GM12865 (cell line): Measurements from ENCODE around the gene ZNF497.

Experiments
- DNase-seq: peaks from one replicate; pipeline ENCODE4 v3.0.0; 2010; ENCODE audit warnings: low read depth
- H3K4me3 ChIP-seq: 2 replicates; pipeline ENCODE4 v1.5.1; 2011; ENCODE audit warnings: mild to moderate bottlenecking, low read depth, low read length, control low read depth
- CTCF ChIP-seq: IDR thresholded peaks from 2 replicates; pipeline ENCODE4 v1.5.1; 2011; ENCODE audit warnings: low read length, control low read depth, low read depth, inconsistent platforms; ENCODE audit not compliant: insufficient read depth; ENCODE audit errors: missing control alignments

ZNF497 gene

DNA sequence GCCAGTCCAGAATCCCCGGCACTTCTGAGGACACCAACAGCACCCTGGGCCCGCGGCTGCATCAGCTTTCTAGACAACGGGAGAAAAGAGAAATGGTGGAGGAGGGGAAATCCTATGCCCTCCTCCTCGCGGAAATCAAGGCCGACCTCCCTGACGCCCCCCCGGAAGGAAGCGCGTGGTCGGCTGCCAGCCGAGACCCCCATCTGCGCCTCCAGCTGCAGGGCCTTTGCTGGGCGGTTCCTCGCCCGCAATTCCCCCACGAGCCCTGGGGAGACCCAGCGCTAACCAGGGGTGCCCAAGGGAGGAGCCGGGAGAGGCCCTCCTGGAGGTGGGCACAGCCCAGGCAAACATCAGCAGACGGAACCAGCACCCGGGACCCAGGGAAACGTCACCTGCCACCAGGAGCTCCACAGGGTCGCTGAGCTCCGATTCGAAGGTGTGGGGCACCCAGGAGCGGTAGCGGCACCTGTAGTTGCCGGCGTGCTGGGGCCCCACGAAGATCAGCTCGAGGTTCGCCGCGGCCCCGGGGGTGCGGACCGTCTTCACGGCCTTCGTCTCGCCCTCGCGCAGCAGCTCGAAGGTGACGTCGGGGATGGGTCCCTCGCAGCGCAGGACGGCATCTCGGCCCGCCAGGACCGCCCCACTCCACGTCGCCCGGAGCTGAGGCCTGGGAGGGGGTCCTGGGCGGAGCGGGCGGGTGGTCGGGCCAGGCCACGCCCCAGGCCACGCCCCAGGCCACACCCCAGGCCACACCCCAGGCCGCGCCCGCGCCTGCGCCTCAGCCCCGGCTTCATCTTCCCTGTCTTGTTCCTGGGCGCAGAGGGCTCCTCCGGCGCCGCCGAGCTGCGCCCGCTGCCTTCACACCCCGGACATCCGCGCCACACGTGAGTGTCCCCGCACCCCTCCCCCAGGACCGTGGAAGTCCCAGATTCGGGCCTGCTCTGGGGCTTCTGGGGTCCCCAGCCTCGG lies 15.3 kb downstream of the ZNF497 start:
- TF ChIP-seq CTCF: no peak
- peak; percentile 90 for DNase-seq
- peak overlapping the region; percentile 98 for H3K4me3 ChIP-seq

DNA sequence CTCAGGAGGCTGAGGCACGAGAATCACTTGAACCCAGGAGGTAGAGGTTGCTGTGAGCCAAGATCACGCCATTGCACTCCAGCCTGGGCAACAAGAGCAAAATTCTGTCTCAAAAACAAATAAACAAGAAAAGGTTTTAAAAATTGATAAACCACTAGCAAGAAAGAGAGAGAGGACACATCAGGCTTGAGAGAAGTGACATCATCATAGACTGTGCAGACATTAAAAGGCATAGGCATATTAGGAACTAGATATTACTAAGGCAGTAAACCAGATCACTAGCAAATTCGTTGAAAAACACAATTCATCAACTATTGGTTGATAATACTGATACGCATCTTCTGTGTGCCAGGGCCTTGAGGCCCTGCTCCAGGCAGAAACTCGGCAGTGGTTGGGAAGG lies 17.0 kb downstream of the ZNF497 start:
- no peak for DNase-seq
- no peak overlapping the region for H3K4me3 ChIP-seq
- no peak for TF ChIP-seq CTCF

- H3K4me3 ChIP-seq: no peak overlapping the region
- TF ChIP-seq CTCF: no peak
- no peak for DNase-seq
These were observed 23.6 kb downstream of the ZNF497 start for GRCh38 chr19:58338825-58339558.

DNA sequence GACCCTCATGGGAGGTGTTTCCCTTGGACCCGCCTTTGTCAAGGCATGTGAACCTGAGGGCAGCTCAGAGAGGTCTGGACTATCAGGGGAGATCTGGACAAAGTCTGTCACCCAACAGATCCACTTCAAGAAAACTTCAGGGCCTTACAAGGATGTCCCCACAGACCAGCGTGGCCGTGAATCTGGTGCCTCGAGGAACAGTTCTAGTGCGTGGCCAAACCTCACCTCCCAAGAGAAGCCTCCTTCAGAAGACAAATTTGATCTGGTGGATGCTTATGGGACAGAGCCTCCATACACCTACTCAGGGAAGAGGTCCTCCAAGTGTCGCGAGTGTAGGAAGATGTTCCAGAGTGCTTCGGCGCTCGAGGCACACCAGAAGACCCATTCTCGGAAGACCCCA lies 24.2 kb downstream of the ZNF497 start:
- no peak for TF ChIP-seq CTCF
- no peak for DNase-seq
- H3K4me3 ChIP-seq: no peak overlapping the region

GRCh38 chr19:58336820-58337219 lies 25.7 kb downstream of the ZNF497 start:
- no peak for DNase-seq
- TF ChIP-seq CTCF: no peak
- H3K4me3 ChIP-seq: no peak overlapping the region

DNA sequence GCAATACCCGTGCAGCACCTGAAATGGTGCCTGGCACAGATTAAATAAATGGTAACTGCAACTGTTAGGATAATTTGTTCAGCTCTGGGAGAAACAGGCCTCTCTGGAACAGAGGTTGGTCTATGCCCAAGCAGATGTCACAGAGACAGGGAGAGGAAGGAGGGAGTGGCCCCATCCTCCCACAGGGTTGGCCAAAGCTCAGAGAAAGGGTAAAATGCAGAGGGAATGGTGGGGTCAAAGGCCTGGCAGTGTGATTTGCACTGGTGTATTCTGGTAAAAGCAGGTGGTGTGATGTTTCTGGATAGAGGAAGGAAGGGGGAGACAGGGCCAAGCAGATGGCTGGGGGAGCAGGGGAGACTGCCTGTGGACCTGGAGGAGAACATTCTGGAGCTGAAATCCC lies 26.3 kb downstream of the ZNF497 start:
- H3K4me3 ChIP-seq: no peak overlapping the region
- TF ChIP-seq CTCF: no peak
- DNase-seq: no peak
